HG03378 (cell line): Measurements from ENCODE around the gene CASZ1.

Source experiments
- ATAC-seq: cut with Tn5 transposase; IDR thresholded peaks from one replicate; pipeline ENCODE4 v1.9.1; 2021; ENCODE audit warnings: mild to moderate bottlenecking, moderate library complexity; ENCODE audit not compliant: unreplicated experiment

The CASZ1 gene

DNA sequence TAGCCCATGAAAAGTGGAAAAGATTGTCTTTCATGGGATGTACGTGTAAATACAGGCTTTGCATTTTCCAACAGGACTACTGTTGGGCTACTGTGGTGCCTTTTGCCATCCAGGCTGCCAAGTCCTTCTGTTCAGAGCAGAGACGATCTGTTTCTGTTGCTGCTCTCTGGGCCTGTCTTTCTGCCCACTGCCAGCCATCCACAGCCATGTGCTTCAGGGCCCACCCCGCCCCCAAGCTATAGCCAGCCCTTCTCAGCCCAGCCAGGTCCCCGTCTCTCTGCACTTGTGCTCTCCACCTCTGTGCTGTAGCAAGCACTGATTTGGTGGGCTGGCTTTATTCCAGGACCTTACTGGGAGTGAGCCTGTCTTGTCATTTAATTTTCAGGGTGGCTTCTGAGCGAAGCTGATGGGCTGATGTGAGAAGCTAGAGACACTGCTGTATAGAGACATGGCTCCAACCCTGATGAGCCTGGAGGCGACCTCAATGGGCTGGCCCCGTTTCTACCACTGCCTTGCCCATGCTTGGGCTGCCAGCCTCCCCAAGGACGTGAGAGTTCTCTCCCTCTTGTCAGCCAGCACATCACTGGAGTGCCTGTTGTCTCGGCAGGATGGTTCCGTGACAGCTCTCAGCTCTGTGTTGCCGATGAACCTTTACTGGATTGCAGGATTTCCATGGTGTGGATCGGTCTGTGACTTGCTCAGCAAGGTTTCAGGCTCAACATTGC lies 183.8 kb downstream of the CASZ1 start:
- ATAC-seq: no peak

DNA sequence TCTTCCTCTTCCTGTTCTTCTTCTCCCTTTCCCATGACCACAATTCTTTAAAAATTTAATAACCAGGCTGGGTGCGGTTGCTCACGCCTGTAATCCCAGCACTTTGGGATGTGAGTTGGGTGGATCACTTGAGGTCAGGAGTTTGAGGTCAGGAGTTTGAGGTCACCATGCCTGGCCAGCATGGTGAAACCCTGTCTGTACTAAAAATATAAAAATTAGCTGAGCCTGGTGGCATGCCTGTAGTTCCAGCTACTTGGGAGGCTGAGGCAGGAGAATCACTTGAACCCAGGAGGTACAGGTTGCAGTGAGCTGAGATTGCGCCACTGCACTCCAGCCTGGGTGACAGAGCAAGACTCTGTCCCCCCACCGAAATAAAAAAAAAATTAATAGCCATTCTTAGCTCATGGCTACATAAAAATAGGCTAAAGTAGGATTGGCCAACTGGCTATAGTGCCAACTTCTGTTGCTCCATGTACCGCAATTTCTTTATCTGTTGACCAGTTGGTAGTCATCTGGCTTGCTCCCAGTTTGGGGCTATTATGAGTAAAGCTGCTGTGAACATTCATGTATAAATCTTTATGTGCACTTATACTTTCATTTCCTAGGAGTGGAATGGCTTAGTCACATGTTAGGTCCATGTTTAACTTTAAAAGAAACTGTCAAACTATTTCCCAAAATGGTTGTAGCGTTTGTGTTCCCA lies 185.4 kb downstream of the CASZ1 start:
- ATAC-seq: no peak

DNA sequence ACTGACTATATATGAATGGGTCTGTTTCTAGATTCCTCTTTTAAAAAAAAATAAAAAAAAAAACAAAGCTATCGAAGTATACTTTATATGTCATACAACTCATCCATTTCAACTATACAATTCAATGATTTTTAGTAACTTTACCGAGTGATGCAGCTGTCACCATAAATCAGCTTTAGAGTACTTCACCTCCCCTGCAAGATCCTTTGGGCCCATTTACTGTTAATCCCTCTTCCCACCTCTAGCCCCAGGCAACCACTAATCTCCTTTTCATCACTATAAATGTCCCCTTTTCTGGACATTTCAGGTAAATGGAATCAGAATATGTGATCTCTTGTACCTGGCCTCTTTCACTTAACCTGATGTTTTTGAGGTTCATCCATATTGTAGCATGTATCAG lies 187.8 kb downstream of the CASZ1 start:
- ATAC-seq: no peak

DNA sequence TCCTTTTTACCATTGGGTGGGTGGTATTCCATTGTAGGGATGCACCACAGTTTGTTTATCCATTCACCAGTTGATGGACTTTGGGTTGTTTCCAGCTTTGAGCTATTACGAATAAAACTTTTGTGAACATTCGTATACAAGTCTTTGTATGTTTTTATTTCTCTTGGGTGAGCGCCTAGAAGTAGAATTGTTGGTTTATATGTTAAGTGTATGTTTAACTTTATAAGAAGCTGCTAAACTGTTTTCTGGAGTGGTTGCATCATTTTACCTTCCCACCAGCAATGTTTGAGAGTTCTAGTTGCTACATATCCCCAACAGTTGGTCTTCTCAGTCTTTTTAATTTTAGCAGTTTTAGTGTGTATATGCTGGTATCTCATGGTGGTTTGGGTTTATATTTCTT lies 189.2 kb downstream of the CASZ1 start:
- no peak for ATAC-seq

DNA sequence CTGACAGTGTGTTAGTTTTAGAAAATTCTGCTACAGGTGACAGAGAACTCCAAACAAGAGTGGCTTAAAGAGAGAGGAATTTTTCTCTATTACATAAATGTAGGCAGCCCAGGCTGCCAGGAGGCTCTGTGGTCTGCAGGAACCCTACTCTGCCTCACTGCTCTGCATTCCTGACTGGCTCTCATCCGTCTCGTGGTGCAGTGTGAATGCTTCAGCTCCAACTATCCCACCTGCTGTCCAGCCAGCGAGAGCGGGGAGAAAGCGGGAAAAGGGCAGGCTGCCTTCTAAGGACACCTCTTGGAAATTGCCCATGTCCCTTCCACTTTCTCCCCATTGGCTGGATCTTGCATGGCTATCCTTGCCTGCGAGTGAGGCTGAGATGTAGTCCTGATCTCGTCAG lies 190.4 kb downstream of the CASZ1 start:
- no peak for ATAC-seq

DNA sequence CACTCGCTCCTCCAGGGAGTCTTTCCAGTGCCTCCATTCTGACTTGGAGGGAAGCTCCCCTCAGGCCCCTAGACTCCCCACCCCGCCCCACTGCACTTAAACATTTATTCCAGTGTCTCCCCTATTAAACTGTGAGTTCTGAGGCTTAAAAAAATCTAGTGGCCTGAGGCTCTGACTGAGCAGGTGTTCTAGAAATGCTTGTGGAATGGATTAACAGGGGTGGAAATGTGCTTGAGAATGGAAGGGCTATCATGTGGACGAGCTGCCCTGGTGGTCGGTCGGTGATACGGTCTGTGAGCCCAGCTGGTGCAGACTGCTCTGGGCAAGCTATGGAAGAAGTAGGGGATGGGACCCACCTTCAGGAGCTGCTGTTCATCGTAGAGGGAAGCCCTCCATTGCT lies 191.5 kb downstream of the CASZ1 start:
- no peak for ATAC-seq

DNA sequence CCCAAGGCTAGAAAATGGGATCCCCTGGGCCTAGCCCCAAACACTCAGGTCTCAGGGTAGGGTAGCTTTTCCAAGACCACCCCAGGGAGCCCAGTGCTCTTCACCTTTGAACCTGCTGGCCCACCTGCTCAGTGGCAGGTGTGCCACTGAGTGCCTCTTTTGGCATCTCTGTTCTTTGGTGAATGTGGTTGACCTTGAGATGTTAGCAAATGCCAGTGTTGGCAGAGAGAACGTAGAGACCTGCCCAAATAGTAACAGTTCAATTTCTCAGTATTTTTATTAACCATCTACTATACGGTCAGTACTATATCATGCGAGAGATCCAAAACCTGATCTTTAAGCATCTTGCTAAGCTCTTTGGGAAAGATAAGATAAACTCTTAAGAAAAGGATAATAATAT lies 193.5 kb downstream of the CASZ1 start:
- ATAC-seq: no peak

DNA sequence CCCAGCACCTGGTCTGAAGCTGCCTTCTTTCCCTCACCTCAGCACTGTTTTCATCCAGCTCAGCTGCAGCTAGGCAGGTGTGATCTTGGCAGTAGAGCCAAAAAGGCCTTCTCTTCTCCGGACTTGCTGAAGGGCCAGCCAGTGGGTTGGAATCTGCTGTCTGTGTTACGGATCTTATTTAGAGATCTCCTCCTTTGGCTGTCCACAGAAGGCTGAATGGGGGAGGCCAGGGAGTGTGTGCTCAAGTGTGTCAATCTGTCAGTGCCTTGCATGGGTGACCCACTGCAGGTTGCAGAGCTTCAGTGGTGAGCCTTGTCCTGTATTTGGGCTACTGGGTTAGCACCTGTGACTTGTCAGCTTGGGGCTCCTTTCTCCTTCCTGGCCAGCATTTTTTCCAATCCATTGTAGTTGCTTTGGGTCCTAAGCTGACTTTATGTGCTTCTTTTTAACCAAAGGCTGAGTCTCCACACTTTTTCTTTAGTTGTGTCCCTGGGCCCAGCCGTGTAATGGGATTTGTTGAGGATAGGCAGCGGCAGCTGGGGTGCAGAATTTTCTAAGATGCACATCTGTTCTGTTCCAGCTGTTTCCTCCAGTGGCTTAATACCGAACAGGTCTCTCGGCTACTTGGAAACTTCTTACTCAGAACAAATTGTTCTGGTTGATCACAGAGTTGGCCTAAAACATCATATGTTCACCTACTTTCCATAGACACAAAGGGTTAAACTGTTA lies 194.9 kb downstream of the CASZ1 start:
- no peak for ATAC-seq

DNA sequence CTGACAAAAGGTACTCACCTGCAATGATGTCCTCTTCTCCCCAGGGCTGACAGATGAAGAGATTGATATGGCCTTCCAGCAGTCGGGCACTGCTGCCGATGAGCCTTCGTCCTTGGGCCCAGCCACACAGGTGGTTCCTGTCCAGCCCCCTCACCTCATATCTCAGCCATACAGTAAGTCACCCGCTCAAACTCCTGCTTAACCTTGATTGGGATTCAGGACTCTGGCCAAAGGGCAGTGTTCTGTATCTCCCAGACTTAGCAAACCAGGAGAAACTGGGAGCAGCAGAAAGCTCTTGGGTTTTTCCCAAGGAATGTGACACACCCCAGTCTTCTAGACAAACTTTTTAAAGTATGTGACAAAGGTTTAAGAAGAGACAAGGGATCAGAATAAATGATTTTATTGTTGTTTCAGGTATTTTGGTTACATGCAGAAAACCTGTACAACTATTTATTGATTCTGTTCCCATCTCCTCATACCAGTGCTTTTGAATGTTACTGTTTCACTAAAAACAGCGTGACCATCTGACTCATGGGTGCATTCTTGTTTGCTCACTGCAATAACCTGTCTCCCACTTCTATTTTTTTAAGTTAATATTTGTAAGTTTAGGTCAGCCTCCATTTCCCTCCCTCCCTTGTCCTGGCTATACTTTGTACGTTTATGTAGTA lies 197.1 kb downstream of the CASZ1 start:
- no peak for ATAC-seq

DNA sequence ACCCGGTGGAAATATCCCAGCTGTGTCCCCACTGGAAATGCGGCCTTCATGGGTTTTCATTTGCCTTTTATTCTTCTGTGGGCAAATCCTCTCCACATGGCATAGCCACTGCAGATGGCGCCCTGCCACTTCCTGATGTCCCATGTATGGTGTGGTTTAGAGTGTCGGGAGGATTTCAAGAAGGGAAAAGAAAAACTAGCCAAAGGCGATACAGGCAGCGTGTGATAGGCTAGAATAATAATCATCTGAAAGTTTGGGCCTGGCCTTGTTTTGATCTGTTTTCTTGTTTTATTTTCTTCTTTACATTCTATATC lies 198.1 kb downstream of the CASZ1 start:
- ATAC-seq: no peak

DNA sequence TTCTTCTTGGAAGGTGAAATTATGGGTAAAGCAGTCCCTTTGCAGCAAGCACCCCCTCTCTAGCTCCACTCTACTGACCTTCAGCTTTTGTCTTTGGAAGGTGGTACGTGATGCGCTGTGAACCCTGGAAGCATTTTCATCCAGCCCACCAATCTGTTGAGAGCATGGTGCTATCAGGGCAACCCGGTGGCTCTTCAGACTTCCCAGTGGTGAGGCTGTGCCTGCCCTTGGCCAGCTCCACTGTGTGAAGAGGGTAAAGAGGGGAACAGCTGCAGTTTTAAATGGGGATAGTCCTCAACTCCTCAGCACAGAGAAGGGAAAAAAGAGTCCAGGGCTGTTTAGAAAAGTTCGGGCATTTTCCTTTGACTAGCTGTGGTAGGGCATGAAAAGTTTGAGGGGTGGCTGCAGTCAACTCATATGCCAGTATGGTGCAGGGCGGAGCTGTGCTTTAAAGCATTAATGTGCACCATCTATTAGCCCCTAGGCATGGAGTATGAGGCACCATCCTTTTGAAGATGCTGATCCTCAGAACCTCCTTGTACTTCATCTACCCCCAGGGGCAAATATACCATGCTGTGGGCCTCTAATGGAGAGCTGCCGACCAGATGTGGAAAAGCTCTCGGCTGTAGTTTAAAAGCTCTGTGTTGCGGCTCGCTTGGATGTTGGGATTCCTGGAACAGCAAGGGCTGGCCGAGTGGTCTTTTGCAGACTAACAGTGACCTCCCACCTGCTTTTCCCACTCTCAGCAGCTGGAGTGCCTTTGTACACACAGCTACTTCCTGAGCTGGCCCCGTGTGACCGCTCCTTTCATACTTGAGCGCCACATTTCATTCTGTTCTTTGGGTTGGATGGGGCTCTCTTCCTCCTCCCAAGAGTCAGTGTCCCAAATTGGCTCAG lies 198.7 kb downstream of the CASZ1 start:
- ATAC-seq: no peak

DNA sequence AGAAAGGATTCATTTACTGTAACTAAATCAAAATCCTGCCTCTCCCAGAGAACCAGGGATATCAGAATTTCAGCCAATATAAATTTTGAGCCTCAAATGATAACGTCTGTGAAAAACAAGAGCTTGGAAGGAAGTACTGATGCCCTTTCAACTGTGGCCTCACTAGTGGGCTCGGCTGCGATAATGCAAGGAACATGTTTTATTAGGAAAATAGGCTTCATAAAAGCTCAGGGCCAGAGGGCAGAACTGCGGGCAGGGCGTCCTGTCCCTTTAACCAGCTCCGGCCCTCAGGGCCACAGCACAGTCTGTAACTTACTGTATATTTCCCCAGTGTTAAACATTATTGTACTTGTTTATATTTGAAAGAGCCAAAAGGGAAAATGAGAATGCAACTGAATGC lies 199.7 kb downstream of the CASZ1 start:
- ATAC-seq: no peak

DNA sequence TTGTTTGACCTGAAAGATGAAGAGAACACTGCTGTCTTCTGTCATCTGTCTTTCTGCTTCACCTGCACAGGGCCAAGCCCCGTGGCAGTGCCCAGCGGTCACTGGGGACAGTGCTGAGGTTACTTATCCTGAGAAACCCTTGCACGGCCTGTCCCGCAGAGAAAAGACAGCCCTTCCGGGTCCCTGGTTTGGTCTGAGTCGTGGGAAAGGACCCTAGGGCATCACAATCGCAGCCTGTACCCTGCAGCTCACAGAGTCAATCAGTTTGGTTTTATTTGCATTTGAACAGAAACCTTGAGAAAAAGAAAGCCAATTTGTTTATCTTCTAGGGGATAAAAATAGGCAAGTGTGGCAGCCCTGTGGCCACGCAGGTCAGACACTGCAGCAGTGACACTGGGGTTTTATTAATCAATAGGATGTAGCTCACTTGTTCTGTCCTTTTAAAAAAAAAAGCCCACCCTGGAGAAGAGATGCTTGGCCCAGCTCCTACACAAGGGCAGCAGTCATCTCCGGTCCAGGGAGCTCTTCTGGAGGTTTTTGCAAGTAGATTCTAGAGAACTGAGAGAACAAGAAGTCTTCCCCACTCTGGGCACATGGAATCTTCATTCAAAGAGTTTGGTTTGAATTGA lies 201.7 kb downstream of the CASZ1 start:
- ATAC-seq: no peak

DNA sequence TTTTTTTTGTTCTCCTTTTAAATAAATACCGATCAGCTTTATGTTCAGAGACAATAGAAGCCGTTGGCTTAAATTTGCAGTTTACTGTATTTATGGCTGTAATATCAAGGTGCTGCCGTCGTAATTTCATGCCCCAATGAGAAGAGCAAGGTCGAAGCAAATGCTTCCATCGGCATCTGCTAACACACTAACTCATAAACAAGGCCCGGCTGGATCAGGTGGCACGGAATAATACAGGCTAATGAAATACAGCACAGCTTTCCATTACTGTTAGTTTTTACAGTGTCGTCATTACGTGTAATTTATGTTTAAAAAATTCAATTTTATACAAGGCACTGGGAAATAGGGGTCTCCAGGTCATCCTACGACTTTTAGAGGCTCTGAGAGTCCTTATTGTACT lies 202.7 kb downstream of the CASZ1 start:
- no peak for ATAC-seq

DNA sequence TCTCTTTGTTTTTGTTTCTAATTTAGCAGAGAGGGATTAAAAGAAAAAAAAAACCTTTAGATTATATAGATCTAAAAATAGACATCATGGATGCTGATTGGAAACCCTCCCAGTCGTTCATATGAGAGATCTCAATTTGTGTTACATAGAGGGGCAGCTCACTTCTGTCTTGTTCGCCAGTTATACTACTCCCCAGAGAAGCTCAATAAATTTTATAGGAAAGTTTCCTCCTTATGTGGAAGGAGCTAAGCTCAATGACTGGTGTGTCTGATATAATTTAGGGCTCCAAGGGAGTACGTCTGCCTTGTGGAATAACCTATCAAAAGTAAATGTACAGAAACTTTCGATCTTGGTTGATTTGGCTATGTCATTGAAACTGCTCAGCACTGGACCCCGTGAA lies 204.1 kb downstream of the CASZ1 start:
- no peak for ATAC-seq

DNA sequence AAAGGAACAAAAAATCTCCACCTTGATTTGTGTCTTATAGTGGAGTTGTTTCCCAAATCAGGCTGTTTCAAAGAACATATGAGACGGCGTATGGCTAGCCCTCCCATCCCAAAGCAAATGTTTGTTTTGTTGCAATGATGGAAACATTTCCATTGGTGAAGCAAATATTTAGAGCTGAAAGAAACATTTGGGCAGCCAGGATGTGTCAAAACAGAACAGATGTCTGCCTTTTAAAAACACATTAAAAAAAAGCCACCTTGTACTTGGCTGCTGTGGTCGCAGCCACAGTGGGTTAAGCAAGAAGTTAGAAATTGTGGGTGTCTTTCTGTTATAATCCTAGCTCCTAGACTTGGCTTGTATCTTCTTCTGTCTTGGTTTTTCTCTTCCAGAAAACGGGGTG lies 205.4 kb downstream of the CASZ1 start:
- no peak for ATAC-seq

DNA sequence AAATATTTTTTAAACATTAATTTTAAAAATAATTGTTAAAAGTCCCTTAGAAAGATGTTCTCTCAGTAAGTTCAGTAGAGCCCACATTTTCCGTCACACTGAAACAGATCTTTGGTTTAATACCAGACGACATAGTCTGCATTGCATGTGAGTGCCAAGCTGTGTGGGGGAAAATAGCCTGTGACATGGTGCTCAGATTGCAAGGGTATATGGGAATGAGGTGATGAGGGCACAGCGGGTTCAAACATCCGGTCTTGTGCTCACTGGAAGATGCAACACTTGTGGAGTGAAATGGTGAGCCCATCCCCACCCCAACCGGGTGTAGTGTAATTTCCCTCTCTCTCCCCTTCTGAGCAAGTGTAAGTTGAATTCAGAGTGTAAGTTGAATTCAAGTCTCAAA lies 207.4 kb downstream of the CASZ1 start:
- no peak for ATAC-seq

DNA sequence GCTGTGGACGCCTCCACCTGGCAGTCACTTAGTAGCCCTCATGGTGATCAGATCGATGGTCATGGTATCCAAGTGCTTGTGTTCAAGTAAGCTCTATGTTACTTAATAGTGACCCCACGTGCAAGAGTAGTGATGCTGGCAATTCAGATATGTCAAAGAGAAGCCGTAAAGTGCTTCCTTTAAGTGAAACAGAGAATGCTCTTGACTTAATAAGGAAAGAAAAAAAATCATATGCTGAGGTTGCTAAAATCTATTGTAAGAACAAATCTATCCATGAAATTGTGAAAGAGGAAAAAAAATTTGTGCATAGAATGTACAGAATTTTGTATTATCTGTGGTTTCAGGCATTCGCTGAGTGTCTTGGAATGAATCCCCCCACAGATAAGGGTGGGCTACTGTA lies 207.8 kb downstream of the CASZ1 start:
- ATAC-seq: no peak
